ENCODE data around the gene KIF16B.

The KIF16B gene

DNA sequence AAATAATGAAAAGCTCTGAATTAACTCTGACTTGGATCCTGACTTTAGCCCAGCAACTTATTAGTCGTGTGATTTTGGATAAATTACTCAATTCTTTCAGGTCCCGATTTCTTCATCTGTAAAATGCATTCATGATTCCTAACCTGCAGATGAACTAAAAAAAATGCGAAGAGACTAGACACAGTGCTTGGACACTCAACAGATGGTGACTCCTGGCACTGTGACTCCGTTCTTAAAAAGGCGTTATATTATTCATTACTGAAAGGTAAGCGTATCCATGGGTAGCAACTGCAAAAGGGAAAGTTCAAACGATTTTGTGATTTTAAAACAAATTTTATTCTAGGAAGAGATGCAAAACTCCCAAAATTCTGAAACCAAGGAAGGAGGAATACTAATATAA, 226.3 kb downstream of the KIF16B start:
- peak in 1 of 2 experiments; percentile 21 for DNase-seq

DNA sequence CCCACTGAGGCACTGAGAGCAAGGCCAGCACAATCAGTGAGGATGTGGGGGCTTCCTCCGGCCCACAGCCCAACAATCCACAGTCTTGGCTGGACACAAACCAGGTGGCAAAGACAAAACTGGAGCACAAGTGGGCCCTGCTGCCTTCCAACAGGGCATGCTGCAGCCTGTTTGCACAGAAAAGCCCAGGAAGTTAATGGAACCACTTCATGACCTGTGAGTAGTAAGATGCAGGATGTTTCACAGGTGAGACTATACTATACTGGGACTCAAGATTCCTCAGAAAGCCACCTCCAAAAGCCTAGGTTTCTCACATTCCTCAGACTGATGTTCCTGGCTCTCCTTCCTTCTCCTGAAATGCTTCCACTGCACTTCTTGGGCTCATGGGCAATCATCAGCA, 235.5 kb downstream of the KIF16B start:
- DNase-seq = no peak

DNA sequence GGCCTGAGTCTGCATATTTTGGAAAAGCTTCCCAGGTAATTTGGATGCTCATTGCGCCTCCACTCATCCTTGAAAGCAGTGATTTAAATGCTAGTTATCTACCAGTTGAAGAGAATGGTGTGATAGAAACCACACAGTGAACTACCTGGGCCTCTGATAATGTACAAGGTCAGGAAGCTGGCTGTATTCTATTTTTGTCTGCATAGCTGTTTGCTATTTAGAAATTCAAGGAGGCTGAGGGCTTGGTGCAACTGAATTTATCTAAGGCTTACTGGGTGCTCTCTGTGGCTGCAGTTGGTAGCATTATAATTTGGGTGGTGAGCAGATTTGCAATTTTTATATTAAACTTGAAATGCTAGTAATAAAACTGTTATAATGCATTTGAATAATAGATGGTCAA, 245.6 kb downstream of the KIF16B start:
- DNase-seq = no peak

DNA sequence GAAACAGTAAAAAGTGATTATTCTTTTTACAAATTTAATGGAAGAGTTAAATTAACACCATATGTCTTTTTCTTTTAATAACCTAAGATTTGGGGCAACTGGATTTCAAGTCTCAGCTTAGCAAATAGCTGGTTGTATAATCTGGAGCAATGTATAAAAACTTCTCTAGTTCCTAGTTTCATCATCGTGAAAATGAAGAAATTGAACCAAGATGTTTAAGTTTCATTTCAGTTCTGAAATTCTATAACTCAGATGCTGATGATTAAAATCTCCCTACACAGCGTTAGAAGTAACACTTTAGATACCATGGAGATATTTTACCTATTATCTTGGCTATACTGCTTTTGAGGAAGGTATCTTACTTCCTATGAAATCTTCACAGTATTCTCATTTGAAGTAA, 252.0 kb downstream of the KIF16B start:
- no peak for DNase-seq

DNA sequence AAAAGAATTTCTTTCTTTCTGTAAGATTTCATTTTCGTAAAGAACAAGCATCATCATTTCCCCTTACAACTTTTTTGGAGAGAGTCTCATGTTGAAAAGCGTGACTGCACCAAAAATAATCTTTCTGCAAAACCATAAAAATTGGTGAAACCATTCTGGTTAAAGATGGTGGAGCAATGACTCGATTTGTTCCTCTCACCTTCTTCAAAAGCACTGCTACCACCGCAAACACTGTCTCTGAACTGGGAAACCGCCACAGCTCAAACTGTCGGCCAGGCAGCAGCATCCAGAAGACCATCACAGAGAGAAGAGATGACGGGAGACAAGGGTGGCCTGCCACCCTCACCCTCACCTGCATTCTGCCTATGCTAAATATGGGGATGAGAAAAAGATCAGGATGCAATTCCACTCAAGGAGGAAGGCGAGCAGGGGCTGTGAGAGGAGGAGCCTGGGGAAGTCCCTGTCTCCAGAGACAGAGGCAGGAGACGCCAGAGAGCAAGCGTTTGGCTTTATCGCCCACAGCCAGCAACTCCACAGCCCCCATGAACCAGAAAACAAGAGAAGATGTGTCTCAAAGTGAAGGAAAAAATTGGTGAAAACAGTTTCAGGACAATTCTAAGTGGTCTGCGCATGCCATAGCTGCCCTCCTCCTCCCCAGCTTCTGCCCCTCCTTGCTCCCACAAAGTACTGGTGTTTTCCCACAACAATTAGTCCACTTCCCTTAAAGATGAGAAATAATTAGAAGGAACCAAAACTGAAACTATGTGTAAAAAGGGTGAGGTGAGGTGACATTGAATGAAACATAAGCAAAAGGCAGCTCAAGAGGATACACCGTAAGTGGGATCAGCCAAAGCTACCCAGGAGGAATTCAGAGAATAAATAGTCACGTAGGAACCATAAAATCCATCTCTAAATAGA, 255.5 kb downstream of the KIF16B start:
- no peak for DNase-seq

DNA sequence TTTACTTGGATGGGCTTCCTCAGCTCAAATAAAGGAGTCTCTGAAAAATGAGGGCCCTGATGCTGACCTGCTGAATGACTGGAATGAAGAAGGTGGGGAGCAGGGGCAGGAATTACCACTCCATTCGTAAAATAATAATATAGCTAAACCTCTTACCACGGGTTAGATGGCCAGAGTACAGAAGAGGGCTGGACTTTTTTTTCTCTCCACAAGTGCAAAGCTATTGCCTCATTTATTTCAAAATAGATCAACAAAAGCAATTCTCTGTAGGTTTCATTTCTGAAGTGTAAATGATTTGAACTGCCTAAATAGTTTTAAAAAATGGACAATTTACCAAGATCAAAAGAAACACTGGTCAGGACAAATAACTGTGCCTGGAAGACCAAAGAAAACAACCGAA, 256.7 kb downstream of the KIF16B start:
- no peak for DNase-seq

DNA sequence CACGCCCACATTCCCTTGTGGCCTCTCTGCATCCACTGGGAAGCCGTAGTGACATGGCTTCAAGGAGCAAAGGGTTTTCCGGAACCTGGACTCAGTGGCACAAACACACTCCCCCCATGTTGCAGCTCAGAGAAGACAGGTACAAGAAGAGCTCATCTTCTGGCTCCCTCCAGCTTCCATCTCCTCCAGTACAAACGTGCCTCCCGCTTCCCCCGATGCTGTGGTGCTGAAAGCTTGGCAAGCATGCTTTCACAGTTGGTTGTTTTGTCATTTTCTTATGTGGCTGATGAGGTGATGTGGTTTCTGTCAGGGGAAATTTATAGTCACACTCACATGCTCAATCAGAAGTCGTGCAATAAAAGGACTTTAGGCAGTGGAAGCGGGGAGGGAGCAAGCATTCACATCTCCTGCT, 258.5 kb downstream of the KIF16B start:
- DNase-seq = no peak

DNA sequence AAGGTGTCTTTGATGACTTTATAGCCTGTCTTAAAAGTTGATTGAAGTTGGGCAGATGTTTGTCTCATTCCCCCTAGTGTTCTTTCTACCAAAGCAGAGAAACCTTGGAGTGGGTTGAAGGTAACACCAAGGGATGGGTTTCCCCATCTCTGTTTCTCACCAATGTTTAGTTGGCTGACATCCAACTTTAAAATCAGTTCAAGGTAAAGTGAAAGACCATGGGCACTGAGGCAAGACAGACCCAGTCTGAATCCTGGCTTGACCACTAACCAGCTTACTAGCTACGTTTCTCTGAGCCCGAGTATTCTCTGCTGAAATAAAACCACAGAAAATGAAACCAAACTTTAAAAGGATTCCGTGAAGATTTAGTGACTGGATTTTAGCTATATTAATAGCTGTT, 258.9 kb downstream of the KIF16B start:
- no peak for DNase-seq

DNA sequence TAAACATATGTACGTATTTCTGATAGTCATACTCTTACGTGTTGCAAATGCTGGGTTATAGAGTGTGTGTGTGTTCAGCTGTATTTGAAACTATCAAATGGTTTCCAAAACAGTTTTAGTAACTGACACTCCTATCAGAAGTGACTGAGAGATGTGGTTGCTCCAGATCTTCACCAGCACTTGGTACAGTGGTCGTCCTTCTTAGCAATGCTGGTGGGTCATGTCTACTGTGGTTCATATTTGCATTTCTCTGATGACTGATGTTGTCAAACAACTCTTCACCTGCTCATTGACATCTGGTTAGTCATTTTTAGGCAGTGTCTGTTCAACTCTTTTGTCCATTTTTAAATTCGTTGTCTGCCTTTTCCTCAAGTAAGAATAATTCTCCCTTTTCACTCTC, 259.3 kb downstream of the KIF16B start:
- no peak for DNase-seq

DNA sequence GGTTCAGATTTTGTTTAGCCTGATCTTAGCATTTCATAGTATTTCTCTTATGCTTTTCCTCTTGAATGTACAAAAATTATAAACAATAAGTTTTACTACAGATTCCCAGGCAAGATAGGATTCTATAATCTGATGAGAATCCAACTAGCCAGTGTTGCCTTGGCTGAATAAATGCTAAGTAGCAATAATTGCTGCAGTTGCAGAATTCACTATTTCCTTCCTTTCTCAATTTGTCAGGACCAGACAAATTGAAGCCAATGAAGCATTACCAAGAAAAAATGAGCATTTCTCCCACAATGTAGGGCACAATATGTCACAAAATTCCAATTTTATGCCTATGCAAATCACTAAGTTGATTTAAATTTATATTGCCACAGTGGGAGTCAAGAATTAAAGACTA, 260.2 kb downstream of the KIF16B start:
- no peak for DNase-seq

DNA sequence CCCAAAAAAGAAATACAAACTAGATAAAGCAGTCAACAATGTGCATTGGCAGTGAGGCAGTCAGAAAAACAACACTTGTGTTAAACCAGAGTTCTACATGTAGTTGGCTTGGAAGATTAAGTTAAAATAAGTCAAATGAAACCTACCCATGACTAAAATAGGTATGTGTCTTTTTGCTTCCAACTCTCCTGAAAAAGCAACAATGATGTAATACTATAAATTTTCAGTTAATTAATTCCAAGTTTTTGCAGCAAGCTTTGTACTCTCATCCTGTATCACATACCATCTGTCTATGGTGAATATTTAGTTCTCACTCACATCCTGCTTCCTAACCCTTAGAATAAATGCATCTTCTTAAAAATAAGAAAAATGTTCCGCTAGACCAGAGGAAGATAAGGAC, 261.5 kb downstream of the KIF16B start:
- DNase-seq = no peak

DNA sequence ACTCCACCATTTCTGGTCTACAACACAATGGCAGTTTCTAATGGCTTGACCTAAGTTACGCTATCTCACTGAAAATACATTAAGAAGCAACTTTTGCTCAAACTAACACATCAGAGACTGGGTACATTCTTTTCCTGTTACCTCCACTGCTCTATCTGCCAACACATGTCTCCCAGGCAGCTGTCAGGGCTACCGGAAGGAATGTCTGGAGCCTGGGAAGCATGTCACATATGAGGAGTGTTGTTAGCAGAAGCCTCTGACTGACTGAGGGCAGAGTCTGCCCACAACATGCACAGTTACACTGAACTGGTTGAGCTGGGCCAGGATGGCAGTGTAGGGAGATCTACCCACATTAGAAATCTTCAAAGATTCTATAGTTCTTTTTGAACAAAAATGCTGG, 264.5 kb downstream of the KIF16B start:
- DNase-seq = no peak

DNA sequence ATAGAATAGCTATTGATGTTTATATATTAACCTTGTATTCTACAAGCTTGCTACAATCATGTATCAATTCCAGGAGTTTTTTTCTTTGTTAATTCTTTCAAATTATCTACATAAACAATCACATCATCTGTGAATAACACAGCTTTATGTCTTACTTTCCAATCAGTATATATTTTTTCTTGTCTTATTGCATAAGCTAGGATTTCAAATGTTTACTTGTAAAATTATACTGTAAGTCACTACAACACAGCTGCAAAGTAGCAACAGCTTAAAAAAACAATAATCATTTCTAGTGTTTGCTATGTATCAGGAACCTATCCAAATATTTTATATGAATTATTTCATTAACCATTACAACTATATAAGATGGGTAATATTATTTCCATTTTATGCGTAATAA, 270.4 kb downstream of the KIF16B start:
- DNase-seq = no peak

DNA sequence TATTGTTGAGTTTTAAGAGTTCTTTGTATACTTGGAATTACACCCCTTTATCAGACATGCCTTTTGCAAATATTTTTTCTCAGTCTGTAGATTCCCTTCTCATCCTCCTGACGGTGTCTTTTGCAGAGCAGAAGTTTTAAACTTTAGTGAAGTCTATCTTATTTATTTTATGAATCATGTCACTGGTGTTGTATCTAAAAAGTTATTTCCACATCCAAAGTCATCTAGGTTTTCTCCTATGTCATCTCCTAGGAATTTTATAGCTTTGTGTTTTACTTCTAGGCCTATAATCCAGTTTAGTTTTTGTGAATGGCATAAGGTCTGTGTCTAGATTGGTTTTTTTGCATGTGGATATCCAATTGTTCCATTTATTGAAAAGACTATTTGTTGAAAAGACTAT, 271.3 kb downstream of the KIF16B start:
- DNase-seq = no peak

DNA sequence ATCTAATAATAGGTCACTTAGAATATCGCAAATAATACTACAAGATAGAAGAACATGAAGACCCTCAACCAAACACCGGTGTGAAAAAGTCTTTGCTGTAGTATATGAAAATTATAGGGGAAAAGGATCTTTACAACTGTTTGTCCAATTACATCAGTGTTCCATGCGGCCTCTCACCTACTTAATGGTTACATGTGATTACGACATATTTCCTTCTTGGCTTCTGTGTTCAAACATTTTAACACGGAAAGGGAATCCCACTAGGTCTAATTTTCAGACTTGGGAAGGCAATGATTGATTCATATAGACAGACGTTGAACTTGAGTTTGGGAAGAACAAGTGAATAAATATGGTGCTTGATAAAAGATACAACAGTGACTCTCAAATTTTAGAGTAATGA, 273.4 kb downstream of the KIF16B start:
- DNase-seq = no peak

DNA sequence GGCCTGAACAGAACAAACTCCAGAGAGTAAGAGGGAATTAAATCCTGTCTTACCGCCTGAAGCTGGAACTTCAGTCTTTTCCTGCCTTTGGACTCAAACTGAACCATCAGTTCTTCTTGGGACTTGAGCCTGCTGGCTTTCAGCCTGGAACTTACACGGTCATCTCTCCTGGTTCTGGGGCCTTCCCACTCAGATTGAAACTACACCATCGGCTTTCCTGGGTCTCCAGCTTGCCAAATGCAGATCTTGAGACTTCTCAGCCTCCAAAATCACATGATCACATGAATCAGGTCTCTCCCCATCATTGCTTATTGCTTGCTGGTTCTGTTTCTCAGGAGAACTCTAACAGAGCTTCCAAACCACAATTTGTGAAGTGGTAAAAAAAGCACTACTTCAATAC, 276.3 kb downstream of the KIF16B start:
- no peak for DNase-seq

DNA sequence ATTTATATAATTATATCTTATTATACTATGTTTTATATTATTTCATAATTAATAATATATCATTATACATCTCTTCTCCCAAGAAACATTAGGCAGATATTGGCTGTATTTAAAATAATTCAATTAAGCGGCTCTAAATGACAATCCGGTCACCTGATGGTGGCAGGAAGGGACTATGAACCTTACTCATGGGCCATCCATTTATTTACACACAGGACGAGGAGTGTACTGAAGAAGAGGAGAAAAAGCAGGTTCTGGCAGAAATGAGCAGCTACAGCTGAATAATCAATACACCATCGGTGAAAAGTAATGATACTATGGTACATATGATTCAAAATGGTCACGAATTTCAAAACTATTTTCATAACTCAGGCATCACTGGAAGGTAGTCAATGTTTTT, 277.7 kb downstream of the KIF16B start:
- no peak for DNase-seq

DNA sequence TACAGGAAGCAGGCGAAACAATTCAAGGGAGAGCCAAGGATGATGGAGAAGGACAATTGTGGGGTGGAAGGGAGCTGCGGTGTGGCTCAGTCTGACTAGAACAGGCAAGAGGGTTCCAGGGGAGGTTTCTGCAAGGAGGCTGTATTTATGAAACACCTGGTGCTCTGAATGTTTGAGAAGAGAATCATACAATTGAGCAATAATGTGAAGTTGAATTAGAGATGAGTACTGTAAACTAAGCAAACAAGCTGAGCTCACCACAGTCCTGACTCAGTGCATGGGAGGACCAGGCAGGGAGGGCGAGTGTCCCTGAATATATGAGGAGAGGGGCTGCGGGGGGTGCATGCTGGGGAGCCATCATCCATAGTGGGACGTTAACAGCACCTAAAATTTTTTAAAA, 279.7 kb downstream of the KIF16B start:
- no peak for DNase-seq

DNA sequence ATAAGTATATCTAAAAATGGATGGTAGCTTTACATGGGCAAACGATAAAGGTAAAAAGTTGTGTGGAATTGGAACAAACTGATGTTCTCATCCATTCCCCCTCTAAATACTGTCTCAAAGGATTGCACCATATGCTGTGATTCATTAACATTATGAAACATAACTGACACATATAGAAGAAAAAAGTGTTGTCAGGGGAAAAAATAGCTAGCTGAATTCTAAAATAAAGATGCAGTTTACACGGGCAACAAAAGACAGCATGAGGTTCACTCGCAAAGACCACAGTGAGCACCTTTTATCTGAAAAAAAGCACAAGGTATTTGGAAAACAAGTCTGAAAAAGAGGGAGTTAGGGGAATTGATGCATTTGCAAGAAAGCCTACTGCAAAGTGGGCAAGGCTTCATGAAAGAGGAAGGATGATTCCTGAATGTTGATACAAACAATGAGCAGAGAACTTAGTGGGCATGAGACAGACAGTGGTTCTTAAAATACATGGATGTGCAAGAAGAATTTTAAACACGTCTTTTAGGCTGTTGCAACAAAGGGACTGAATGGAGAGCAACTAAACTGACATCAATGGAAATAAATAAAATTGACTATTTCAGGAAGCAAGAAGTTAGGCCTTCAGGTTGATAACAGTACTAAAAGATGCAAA, 280.9 kb downstream of the KIF16B start:
- DNase-seq = no peak

DNA sequence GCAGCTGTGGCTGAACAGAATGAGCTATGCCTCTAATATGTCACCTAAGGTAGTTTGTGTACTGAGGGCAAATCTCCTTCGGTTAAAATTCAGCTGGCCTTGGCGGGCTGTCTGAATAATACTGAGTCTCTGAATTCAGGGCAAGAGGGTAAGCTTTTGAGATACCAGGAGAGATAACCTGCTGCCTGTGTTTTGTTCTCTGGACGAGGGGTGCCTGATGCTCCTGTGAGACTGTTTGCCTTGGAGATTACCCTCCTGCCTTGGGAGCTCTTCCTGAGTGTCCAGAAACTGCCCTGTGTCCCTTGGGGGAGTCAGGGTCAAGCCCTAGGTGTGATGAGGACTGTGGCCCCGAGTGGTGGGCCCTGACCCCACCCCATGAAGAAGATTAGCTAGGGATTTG, 282.9 kb downstream of the KIF16B start:
- DNase-seq = no peak

DNA sequence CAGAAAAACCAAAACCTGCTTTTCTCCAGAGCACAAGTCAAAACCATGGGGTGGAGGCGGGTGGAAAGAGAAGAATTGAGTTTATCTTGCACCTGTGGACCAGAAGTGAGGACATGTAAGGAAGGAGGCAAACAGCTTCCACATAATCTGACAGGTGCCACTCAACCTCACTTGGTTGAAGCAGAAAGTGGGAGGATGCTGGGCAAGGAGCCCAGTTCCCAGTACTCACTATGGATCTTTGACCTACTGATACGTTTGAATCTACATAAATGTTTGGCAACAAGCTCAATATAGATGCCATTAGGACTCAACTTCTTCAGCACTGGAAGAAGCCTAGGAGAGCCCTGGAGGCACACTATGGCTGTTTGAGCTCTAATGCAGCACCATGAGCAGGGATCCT, 285.5 kb downstream of the KIF16B start:
- DNase-seq = no peak

DNA sequence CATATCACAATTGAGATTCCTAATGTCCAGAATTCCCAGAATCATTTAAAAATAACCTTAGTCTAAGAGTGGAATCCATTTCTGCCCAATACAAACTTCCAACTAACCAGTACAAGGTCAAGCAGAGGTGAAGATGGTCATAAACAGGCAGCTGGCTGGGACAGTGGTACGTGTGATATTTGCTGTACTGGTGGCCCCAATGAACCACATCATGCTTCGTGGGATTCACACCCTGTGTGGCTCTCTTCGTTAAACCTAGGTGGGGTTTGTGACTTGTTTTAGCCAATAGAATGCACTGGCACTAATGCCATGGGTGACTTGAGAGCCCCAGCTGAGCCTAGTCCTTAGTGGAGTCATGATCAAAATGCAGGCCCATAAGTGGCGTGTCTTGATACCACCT, 286.6 kb downstream of the KIF16B start:
- DNase-seq = no peak

DNA sequence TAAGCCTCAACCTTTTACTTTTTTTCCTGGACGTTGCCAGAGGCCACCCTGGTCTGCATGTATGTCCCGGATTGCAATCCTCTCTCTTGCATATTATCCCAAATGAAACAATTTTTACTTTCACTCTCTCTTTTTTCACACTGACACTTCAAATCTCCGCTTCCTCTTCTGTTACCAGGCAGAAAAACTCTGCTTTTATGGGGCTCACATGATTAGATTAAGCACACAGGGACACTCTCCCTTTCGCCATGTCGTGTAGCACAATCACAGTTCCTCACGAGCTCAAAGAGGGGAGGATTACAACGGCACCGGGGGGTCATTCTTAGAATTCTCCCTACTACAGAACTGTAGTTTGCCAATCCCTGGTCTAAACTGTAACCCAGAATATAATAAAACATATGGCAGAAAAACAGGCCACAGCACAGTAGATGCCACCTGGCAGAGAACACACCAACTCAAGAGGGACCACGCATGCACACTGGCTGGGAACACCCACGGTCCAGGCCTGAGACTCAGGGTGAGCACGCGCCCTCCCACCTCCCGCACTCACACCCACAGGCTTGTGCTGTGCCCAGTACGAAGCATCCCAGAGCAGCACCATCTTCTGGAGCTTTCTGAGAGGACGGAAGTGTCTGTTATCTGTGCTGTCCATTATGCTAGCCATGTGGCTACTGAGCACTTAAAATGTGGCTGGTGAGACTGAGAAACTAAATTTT, 288.7 kb downstream of the KIF16B start:
- DNase-seq = no peak

DNA sequence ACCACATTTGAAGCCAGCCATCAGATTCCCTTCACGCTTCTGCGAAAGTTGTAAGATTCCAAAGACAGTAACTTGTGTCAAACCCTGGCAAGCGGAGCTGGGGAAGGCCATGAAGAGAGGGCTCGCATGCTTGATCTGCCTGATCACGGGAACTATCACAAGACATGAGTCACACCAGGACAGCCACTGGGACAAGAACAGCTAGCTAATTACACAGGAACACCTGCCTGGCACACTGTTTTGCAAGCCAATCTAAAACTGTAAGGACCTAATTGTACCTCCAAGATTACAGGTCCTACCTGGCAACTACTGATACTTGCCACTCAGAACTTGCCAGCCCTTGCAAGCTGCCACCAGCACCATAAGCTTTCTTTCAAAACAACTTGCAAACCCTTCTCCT, 289.3 kb downstream of the KIF16B start:
- DNase-seq = no peak

Measured in cerebellar nuclear complex (tissue), 1 donor.